Measurements from ENCODE around the gene ELAPOR1.

The ELAPOR1 gene

DNA sequence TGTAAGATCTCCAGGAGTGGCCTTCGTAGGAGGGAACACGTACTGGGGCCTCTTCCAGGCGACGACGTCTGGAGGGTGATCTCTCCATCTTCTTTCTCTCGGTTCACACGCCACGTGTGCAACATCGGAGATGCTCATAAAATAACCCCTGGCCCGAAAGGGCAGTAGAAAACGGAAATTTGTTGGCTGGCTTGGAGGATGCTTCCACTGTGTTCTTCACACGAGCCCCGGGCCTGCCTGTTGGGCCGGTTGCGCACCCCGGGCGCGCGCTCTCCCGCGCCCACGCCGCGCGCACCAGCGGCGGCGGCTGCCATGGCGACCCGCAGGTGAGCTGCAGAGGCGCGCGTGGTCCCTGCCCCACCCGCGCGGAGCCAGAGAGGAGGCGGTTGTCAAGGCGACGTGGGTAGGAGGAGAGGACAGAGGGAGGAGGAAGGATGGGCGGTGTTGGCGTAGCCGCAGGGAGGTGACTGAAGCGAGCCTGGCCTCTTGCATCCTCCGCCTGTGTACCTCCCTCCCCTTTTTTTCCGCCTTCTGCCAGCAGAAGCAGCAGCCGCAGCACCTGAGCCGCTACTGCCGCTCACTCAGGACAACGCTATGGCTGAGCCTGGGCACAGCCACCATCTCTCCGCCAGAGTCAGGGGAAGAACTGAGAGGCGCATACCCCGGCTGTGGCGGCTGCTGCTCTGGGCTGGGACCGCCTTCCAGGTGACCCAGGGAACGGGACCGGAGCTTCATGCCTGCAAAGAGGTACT is at the start of gene ELAPOR1:
ELAPOR1 (plus strand) TSS at position 526 of the 752 bp plus-strand sequence; CDS start at position 595, 69 bp downstream.
- peak; percentile 94 for DNase-seq (ENCODE audit: low read depth)

DNA sequence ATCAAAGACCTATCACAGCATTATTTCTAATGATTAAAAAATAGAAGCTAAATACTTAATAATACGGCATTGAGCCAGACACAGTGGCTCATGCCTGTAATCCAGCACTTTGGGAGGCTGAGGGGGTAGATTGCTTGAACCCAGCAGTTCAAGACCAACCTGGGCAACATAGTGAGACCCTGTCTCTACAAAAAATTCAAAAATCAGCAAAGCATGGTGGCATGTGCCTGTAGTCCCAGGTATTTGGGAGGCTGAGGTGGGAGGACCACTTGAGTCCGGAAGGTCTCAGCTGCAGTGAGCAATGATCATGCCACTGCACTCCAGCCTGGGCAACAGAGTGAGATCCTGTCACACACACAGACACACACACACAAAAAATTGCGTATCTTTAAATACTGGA is 48.8 kb upstream of the ELAPOR1 start:
- DNase-seq (ENCODE audit: low read depth): no peak

DNA sequence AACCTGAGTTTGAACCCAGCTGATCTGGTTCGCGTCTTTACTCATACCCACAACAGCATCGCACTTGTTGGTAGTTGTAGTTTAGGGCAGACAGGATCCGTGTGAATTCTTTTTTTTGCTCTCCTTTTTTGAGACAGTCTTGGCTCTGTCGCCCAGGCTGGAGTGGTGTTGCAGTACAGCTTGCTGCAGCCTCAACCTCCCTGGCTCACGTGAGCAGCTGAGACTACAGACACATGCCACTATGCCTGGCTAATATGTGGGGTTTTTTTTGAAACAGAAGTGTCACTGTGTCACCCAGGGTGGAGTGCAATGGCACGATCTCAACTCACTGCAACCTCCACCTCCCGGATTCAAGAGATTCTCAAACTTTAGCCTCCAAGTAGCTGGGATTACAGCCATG is 46.0 kb upstream of the ELAPOR1 start:
- no peak for DNase-seq (ENCODE audit: low read depth)

GRCh38 chr1:109069294-109069693 is 44.6 kb upstream of the ELAPOR1 start:
- no peak for DNase-seq (ENCODE audit: low read depth)

DNA sequence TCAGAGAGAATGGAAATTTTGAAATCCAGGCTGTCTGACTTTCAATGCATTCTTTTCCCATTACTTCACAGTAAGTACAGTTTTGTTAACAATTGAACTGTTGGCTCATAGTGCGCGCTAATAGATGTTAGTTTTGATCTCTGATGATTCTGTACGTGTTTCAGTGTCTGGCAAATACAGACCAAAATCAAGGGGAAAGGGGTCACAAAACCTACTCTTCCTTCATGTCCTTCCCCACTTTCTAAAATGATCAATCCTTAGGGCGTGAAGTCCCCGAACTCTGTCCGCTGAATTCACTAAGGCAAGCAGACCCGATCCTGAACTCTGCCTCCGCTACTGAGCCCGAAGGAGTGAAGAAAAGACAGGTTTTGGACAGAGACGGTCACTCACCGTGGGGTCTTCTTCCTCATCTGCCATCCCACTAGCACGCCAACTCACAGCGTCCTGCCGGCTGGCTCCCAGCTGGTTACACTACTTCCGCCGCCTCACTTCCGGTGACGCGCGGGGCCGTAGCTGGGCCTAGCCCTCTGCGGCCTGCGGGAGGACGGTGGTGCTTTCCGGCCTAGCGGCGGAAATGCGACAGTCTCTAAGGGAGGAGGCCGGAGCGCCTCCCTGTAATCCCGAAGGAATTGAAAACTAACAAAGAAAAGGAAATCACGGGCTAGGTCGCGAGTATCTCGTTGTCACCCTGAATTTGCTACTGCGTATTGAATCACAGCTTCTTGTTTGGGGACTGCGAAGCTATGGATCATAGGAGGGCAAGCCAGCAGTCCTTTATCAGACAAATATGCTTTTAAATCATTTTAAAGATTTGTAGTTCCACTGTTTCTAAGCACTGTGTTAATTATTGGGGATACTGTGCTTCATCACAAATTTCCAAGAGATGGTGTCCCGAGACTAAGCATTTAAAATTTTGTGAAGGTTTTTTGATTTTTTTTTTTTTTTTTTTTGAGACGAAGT is 38.1 kb upstream of the ELAPOR1 start, which contains the start of gene TAF13:
TAF13 (minus strand) TSS at position 473 of the 960 bp plus-strand sequence; CDS start at position 417, 56 bp downstream.
- DNase-seq (ENCODE audit: low read depth): peak; percentile 74

DNA sequence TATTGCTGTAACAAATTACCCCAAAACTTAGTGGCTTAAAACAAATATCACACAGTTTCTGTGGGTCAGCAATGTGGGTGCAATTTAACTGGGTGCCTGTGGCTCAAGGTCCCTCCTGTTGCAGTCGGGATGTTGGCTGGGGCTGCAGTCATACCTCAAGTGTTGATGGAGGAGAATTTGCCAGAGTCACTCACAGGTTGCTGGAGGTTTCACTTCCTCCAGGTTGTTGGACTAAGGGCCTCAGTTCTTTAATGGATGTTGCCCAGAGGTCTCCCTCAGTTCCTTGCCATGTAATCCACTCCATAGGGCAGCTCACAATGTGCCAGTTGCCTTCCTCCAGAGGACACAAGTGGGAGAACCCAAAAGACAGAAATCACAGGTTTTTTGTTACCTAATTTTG is 35.6 kb upstream of the ELAPOR1 start:
- no peak for DNase-seq (ENCODE audit: low read depth)

GRCh38 chr1:109079240-109079622 is 34.7 kb upstream of the ELAPOR1 start:
- no peak for DNase-seq (ENCODE audit: low read depth)

DNA sequence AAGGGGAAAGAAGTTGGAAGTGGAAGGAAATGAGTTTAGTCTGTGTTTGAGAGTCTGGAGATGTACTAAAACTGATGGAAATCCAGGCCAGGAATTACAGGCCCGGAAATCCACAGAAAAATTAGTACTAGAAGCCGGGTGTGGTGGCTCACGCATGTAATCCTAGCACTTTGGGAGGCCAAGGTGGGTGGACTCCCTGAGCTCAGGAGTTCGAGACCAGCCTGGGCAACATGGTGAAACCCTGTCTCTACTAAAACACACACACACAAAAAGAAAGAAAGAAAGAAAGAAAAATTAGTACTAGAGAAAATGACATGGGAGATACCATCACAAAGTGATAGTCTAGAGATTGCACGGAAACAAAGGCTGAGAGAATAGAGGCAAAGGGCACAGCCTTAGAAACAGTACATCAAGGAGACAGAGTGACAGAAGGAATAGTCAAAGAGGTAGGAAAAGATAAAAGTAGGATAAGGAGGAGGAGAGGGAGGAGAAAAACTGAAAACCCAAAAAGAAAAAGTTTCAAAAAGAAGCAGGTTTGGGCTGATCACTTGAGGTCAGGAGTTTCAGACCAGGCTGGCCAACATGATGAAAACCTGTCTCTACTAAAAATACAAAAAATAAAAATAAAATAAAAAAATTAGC is 33.4 kb upstream of the ELAPOR1 start:
- DNase-seq (ENCODE audit: low read depth): no peak

GRCh38 chr1:109083501-109083900 is 30.4 kb upstream of the ELAPOR1 start:
- no peak for DNase-seq (ENCODE audit: low read depth)

GRCh38 chr1:109083923-109084322 is 30.0 kb upstream of the ELAPOR1 start:
- no peak for DNase-seq (ENCODE audit: low read depth)

- DNase-seq (ENCODE audit: low read depth): no peak
Measured at GRCh38 chr1:109084563-109085517, 29.1 kb upstream of the ELAPOR1 start.

GRCh38 chr1:109089242-109090015 is 24.5 kb upstream of the ELAPOR1 start:
- DNase-seq (ENCODE audit: low read depth): no peak

DNA sequence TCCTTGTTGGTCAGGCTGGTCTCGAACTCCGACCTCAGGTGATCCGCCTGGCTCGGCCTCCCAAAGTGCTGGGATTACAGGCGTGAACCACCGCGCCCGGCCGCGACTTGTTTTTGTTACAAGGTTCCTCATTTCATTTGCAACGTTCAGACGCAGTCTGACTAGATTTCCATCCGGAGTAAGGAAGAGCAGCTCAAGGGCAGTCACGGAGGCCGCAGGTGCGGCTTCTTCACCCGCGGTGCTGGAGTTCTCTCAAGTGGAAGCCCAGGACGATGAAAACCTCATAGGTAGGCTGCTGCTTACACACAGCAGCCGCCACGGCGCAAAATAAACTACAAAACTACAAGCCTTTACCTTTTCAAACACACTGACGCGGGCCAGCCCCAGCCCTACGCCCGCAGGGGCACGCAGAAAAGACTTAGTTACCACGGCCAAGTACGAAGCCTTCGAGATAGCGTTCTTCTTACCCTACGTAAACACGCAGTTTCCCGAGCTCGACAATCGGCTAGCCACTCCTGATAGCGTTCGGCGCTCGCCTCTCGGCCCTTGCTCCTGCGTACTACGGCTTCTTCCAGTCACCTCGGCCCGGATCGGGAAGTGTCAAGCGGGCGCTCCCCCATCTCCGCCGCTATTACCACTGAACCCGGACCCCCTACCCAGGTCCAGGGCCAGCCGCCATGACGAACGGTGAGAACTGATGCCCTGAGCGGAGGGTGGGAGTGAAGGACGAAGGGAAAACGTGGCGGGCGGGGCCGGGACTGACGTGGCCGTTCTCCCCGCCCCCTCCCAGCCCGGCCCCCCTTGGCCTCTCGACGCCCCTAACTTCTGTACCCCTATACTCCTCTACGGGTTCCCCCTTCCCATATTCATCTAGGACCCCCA is 23.5 kb upstream of the ELAPOR1 start, which contains the start of gene TMEM167B:
TMEM167B (plus strand) TSS at position 569 of the 882 bp plus-strand sequence; CDS start at position 678, 109 bp downstream.
- DNase-seq (ENCODE audit: low read depth): peak; percentile 79

GRCh38 chr1:109091078-109091838 is 22.7 kb upstream of the ELAPOR1 start:
- DNase-seq (ENCODE audit: low read depth): no peak

GRCh38 chr1:109091839-109092193 is 22.1 kb upstream of the ELAPOR1 start:
- no peak for DNase-seq (ENCODE audit: low read depth)

- no peak for DNase-seq (ENCODE audit: low read depth)
Measured at GRCh38 chr1:109094377-109094803, 19.5 kb upstream of the ELAPOR1 start.

GRCh38 chr1:109094871-109095270 is 19.0 kb upstream of the ELAPOR1 start:
- no peak for DNase-seq (ENCODE audit: low read depth)

DNA sequence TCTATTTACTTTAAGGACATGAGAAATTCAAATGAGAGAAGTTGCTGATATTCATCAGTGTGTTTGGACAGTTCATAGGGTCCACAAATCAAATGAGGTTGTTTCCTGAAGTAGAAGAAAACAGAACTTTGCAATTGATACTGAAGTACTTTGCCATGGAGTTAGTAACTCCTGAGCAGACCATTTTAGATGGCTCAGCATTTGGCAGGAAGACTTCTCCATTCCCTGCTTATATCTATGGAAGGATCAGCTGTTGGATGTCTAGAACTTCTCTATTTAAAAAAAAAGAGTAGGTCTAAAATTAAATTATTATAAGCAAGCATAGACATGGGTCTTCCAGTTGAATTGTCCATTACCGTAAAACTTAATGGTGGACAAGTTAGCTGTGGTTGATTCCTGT is 18.3 kb upstream of the ELAPOR1 start:
- DNase-seq (ENCODE audit: low read depth): no peak

- DNase-seq (ENCODE audit: low read depth): no peak
Measured at GRCh38 chr1:109096120-109096519, 17.8 kb upstream of the ELAPOR1 start.
